Subcutaneous adipose tissue (tissue), 4 donors: ENCODE data around the gene ADCK1. TPM values are rescaled to one million over a fixed set of nuclear protein-coding genes. Genes with fewer than 3 reads are reported as not detected.

Experiments
- CTCF ChIP-seq: fragments of 450-650 bp; IDR thresholded peaks from one replicate; pipeline ENCODE4 v1.5.1; 2016; ENCODE audit warnings: low read depth, mild to moderate bottlenecking, control low read depth, antibody characterized with exemption, moderate library complexity
- total RNA-seq, 4 donors: library from RNA; depleted of rRNA; stranded (reverse); fragments of >200 nt; gene quantifications; one replicate each; pipeline ENCODE4 v1.1.0, GENCODE V29; 2016

The ADCK1 gene
- total RNA-seq, 4 donors from 2014 or later: 3.6 to 7.9 (median 6.1) TPM

GRCh38 chr14:77890873-77891272 is 91.0 kb downstream of the ADCK1 start:
- no peak for TF ChIP-seq CTCF

GRCh38 chr14:77892381-77892871 is 92.5 kb downstream of the ADCK1 start:
- TF ChIP-seq CTCF: no peak

GRCh38 chr14:77892890-77893484 is 93.1 kb downstream of the ADCK1 start:
- TF ChIP-seq CTCF: no peak

- no peak for TF ChIP-seq CTCF
Measured at GRCh38 chr14:77897374-77897773, 97.5 kb downstream of the ADCK1 start.

- TF ChIP-seq CTCF: no peak
Measured at GRCh38 chr14:77902811-77903210, 102.9 kb downstream of the ADCK1 start.

- no peak for TF ChIP-seq CTCF
Measured at GRCh38 chr14:77903221-77903620, 103.3 kb downstream of the ADCK1 start.

- TF ChIP-seq CTCF: no peak
Measured at GRCh38 chr14:77903937-77904617, 104.2 kb downstream of the ADCK1 start.
